T-helper 9 cell (primary cell): ENCODE measurements around the gene LZTFL1.

ENCODE experiments used
- DNase-seq: peaks from one replicate; pipeline ENCODE4 v3.0.0-alpha.2; 2020

Gene LZTFL1

GRCh38 chr3:45807133-45807532, 34.8 kb downstream of the LZTFL1 start:
- no peak for DNase-seq

GRCh38 chr3:45806072-45806471, 35.8 kb downstream of the LZTFL1 start:
- DNase-seq: no peak

- DNase-seq: no peak
Observed at GRCh38 chr3:45803252-45803935, 38.5 kb downstream of the LZTFL1 start.

- DNase-seq: no peak
Observed at GRCh38 chr3:45802146-45802545, 39.8 kb downstream of the LZTFL1 start.

- no peak for DNase-seq
Observed at GRCh38 chr3:45800611-45801010, 41.3 kb downstream of the LZTFL1 start.

GRCh38 chr3:45799586-45799985, 42.3 kb downstream of the LZTFL1 start:
- DNase-seq: no peak

- DNase-seq: no peak
Observed at GRCh38 chr3:45798034-45798433, 43.9 kb downstream of the LZTFL1 start.

- no peak for DNase-seq
Observed at GRCh38 chr3:45796902-45797637, 44.8 kb downstream of the LZTFL1 start.

- DNase-seq: no peak
Observed at GRCh38 chr3:45795882-45796765, 45.8 kb downstream of the LZTFL1 start, which contains the start of gene SLC6A20. Gene SLC6A20 (minus strand): TSS chr3:45796536. CDS start chr3:45796419, 117 bp downstream.

- no peak for DNase-seq
Observed at GRCh38 chr3:45795509-45795881, 46.4 kb downstream of the LZTFL1 start.

GRCh38 chr3:45794660-45795059, 47.3 kb downstream of the LZTFL1 start:
- no peak for DNase-seq

GRCh38 chr3:45794177-45794560, 47.8 kb downstream of the LZTFL1 start:
- no peak for DNase-seq

GRCh38 chr3:45793482-45794176, 48.3 kb downstream of the LZTFL1 start:
- DNase-seq: no peak

GRCh38 chr3:45792516-45793172, 49.3 kb downstream of the LZTFL1 start:
- DNase-seq: no peak

- DNase-seq: no peak
Observed at GRCh38 chr3:45792036-45792435, 49.9 kb downstream of the LZTFL1 start.

GRCh38 chr3:45790596-45790995, 51.3 kb downstream of the LZTFL1 start:
- DNase-seq: no peak

- DNase-seq: no peak
Observed at GRCh38 chr3:45789235-45789812, 52.6 kb downstream of the LZTFL1 start.

GRCh38 chr3:45787551-45787950, 54.4 kb downstream of the LZTFL1 start:
- DNase-seq: no peak

GRCh38 chr3:45786801-45787495, 55.0 kb downstream of the LZTFL1 start:
- no peak for DNase-seq

- no peak for DNase-seq
Observed at GRCh38 chr3:45785605-45786150, 56.2 kb downstream of the LZTFL1 start.

- no peak for DNase-seq
Observed at GRCh38 chr3:45783667-45784066, 58.3 kb downstream of the LZTFL1 start.
